Activated gamma-delta T cell treated with Interleukin-2 at 50 U/mL for 16 hours (primary cell): ENCODE measurements around the gene CRTC1.
A peak's percentile ranks its signal among the peaks of the same experiment; 100 is the strongest.

ENCODE experiments used
- DNase-seq: peaks from one replicate; pipeline ENCODE4 v3.0.0-alpha.2; 2020

Gene CRTC1

DNA sequence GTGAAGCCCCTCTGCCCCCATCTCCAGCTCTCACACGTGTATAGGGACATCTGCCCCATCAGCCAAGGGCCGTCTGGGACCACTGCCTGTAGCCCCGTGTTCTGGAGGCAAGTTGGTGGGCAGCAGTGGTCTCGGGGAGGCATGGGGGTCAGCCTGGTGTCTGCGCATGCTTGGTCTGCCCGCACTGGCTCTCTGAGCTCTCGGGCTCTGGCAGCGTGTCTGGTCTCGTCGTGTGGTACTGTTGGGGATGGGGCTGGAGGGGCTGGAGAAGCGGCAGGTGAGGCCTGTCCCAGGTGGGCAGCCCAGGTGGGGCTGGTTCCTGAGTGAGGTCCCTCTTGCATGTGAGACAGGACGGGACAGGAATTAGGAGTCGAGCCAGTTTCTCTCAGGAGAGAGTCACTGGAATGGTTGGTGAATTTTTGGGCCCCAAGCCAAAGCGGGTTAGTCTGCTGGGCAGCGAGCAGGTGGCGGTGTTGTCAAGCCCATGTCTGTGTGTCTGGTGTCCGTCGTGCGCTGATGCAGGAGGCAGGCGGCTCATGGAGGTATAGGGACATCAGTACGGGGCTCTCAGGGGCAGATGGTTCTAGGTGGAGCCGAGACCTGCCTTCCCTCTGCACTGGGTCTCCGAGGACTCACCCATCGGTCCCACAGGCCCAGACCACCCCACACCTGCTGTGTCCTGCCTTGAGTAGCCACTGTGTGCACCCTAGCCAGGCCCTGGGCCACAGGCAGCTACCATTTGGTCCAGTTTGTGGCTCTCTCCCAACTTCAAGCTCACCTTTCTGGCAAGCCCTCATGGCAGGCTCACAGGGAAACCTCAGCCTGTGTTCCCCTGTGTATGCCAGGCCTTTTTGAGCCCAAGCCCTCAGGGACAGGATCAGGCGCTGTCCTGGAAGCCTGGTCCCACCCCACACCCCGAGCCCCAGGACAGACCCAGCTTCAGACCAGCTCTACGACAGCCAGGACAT, 89.4 kb downstream of the CRTC1 start:
- DNase-seq: no peak

DNA sequence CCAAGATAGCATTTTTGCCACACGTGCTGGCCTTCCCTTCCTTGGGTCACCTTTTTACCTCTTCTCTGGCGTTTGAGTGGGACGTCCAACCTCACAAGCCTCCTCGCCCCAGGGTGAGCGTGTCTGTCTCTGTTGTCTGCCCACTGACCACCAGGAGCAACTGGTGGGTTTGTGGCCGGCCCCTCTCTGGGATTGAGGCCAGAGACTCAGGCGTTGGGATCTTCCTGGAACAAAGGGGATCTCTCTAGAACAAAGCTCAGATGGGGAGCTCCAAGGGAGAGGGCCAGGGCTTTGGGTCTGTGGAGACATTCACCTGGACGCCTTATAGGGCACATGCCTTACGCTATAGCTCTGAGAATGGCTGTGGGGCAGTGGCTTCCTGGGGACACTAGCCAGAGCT, 90.2 kb downstream of the CRTC1 start:
- no peak for DNase-seq

DNA sequence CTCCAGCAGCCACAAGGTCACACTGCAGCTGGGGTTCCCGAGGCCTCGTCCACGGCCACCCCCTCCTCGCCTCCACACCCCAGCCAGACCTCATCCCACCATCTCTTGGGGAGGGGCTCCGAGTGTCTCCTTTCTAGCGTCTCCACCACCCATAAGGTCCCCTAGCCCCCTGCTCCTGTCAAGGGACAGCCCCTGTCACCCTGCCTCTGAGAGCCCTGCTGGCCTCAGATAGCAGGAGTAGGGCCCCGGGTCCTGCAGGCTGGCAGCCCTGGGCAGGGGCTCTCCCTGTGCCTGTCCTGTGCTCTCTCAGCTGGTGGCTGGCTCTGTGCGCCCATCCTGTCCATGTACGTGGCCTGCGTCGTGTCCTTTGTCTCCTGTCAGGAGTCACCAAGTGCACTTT, 90.6 kb downstream of the CRTC1 start:
- no peak for DNase-seq

DNA sequence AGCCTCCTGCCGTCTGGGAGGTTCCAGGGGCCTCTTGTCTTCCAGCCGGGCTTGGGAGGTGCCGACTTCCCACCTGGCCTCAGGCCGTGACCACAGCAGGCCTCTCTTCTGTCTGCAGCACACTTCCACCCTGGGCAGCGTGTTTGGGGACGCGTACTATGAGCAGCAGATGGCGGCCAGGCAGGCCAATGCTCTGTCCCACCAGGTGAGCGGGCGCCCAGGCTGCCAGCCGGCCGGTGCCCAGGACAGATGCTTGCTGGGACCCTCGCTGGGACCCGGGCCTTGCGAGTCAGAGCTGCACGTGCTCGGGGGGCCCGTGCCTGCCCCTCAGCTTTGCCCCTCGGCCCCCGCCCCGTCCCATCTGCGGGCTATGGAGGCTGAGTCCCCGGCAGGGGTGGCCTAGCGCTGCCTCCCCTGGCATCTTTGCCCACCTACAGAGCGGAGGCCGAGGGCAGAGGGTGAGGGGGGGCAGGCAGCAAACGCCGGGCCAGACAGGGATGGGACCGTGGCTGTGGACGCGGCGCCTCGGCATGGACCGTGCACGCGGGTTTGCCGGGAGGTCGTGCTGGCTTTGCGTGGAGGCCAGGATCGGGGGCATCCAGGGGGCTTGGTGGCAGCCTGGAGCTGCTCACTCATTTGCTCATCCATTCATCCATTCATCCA, 91.4 kb downstream of the CRTC1 start:
- DNase-seq: no peak

DNA sequence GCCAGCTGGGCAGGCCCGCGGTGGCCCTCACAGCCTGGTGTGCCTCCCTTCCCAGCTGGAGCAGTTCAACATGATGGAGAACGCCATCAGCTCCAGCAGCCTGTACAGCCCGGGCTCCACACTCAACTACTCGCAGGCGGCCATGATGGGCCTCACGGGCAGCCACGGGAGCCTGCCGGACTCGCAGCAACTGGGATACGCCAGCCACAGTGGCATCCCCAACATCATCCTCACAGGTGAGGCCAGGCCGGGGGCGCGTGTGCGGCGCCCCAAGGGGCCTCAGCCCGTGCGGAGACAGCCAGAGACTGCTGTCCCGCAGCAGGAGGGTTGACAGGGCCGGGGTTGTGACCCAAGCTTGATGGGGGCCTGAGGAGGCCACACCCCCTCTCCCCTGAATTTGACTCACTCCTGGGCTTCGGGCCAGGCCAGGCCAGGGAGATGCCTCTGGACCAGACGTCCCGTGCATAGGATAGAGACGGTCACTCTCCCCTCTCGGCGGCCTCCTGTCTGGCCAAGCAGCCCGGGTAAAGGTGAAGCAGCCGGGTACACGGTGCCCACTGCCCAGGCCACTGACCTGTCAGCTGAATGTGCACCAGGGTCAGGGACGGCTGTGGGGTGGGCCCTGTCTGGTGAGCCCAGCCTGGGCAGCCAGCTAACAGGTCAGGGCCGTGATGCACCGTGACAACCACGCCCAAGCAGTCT, 92.3 kb downstream of the CRTC1 start:
- no peak for DNase-seq

DNA sequence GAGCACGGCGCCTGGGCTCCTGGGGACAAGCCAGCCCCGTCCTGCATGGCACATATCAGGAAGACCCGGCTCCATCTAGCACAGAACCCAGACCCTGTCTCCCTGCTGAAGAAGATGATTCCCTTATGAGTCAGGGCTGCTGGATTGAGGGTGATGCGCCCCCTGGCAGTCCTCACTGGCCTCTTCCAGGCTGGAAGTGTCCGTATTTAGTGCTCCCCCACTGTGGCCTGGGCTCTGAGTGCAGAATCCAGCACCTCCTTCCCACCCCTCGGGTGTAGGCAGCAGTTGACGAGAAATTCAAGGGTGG, 92.8 kb downstream of the CRTC1 start:
- no peak for DNase-seq

DNA sequence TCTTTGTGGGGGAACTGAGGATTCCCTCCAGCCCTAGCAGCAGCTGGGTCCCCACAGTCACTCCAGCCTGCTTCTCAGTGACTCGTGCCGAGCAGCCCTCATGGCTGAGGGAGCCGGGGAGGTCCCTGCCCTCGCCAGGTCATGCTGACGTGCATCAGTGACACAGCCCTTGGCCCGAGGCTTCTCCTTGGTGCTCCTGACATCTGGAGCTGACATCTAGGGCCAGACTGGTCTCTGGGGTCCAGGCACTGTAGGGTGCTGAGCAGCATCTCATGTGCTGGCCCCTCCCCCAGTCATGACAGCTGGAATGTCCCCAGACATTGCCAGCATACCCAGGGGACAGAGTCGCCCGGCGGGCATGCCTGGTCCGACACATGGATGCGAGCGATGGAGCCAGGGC, 93.3 kb downstream of the CRTC1 start:
- DNase-seq: no peak

DNA sequence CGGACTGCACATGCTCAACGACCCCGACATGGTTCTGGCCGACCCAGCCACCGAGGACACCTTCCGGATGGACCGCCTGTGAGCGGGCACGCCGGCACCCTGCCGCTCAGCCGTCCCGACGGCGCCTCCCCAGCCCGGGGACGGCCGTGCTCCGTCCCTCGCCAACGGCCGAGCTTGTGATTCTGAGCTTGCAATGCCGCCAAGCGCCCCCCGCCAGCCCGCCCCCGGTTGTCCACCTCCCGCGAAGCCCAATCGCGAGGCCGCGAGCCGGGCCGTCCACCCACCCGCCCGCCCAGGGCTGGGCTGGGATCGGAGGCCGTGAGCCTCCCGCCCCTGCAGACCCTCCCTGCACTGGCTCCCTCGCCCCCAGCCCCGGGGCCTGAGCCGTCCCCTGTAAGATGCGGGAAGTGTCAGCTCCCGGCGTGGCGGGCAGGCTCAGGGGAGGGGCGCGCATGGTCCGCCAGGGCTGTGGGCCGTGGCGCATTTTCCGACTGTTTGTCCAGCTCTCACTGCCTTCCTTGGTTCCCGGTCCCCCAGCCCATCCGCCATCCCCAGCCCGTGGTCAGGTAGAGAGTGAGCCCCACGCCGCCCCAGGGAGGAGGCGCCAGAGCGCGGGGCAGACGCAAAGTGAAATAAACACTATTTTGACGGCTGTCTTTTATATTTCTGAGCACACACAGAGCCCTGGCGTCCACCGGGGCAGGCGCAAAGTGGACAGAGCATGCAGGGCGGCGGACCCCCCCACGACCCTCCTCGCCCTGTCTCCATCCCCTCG, 94.0 kb downstream of the CRTC1 start:
- no peak for DNase-seq

DNA sequence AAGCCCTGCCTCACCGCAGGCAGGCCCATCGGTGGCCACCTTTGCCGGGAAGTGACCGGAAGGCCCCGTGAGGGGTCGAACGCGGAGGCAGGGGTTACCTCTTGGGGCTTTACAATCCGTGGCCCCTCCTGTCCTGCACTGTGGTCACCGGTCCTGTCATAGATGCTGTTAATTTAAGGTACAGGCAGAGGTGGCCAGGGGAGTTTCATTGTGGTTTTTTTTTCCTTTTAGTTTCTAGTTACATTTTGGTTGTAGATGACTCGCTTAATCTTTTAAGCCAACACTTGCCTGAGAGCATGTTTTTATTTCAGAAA, 94.6 kb downstream of the CRTC1 start:
- no peak for DNase-seq

DNA sequence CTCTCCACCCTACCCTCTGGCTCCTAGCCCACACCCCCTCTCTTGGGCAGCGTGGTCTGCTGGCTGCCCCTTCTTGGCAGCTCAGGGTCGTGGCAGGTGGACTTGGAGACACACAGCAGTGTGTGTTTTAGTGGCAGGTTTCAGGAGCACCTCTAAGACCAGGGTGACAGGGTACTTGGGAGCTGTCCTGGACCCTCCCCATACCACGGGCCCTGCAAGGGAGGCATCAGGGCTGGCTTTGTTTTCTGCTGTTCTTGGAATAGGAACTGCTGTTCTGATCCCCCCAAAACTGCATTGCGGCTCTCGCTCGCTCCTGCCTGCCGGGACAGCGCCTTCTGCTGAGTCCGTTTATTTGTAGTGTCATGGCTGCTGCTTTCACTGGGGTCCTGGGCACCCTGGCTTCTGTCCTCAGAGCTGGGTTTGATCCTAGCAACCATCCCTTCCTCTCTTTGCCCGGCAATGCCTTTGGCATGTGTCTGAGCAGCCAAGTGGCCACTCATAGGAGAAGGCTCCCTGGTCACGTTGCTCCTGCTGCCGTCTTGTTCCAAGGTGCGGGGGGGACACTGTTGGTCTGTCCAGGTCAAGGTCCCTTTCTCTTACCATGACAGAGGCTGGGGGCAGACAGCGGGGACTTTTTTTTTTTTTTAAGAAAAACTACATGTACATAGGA, 95.5 kb downstream of the CRTC1 start:
- DNase-seq: no peak

DNA sequence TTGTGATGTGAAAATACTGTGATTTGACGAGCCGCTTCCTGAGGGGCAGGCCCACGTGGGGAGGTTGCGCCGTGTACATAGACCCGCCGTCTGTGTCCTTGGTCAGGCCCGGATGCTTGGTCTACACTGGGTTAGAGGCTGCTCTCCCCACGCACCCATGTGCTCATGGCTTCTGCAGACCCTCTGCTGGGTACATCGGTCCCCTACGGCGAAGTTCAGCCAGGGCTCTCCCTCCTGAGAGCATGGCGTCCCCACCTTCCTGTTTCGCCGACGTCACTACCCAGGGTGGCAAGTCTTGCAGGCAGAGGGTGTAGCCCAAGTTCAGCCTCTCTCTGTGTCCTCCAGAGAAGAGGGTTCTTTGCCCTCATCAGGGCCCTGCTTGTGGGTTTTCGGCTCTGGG, 96.6 kb downstream of the CRTC1 start:
- no peak for DNase-seq

DNA sequence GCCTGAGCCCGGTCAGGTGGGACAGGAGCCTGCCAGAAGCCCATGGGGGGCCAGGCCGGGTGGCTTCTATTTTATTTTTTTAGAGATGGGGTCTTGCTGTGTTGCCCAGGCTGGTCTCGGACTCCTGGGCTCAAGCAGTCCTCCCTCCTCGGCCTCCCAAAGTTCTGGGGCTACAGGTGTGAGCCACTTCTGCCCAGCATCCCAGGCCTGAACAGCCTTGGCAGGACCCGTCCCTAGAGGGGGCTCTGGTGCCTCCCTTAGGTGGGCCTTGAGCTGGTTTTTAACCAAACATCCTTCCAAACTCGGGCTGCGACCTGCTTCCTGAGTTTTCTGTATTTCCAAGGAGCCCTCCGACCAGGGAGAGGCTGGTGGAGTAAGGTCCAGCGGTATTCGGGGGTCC, 97.2 kb downstream of the CRTC1 start:
- no peak for DNase-seq

DNA sequence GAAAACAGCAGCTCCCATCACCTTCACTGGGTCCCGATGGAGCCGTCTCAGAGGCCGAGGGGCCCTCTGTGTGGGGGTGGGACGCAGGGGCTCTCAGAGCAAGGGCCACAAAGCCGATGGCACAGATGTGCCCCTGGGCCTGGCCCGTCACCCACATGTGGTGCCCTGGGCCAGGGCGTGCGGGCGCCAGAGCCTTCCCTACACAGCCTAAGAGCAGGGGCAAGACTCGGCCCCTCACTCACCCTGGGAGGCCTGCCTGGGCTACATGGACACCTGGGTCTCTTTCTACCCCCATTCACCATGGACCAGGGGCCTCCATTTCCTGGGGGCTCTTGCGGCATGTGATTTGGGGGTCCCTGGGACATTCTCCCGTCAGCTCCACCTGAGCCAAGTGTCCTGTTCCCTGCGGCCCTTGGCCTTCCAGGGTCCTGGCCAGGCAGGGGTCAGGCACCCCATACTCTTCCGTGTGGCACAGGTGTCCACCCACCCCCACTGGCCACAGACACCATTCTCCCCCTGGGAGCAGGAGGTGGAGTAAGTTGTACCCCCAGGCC, 97.6 kb downstream of the CRTC1 start:
- no peak for DNase-seq

DNA sequence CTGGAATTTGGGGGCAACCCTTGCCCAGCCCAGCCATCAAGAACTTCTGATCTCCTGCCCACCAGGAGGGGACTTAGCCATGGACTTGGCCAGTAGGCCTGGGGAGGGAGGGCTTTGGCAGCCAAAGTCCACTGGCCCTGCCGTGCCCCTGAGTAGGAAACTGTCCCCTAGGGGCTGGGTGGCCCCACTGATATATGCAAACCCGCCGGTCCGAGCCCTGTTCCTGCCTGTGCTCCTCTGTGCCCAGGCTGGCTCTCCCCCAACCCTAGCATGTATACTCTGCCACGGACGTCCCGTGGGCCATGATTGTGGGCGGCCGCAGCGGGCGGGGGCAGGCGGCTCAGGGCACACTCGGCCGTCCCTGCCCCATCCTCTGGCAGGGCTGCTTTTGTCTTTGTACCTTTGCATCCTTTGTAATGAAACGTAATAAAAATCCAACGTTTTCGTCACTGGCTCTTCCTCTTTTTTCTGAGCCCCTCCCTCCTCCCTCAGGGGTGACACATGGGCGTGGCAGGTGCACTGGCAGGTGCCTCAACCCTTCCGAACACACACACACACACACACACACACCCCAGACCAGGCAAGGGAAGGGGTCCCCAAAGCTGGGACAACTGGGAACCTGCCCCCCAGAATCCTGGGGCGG, 98.5 kb downstream of the CRTC1 start:
- no peak for DNase-seq

DNA sequence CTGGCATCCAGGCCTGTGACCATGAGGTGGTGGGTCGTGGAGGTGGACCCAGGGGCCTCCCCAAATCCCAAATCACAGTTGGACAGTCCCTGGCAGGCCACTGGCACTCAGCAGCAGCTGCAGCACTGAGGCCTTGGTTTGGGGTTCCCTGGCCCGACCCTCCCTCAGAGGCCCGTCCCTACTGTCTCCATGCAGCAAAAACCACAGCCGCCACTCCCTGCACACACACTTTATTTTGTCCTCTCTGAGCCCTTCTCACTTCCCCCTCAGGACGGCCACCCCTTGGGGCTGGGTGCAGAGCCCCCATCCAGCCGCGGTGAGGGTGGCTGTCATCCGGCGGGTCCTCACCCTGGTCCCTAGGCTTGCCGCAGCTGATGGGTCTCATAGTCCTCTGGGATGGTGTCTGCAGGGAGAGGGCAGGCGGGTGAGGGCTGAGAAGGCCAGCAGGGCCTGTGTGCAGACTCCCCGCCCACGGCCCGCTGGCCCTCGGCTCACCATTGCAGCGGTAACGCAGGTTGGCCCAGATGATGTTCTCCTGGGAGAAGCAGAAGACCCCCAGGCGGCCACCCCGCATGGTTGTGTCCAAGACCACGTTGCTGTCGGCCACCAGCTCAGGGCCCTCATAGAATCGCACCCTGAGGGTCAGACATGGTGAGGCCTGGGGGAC, 99.2 kb downstream of the CRTC1 start:
- no peak for DNase-seq

DNA sequence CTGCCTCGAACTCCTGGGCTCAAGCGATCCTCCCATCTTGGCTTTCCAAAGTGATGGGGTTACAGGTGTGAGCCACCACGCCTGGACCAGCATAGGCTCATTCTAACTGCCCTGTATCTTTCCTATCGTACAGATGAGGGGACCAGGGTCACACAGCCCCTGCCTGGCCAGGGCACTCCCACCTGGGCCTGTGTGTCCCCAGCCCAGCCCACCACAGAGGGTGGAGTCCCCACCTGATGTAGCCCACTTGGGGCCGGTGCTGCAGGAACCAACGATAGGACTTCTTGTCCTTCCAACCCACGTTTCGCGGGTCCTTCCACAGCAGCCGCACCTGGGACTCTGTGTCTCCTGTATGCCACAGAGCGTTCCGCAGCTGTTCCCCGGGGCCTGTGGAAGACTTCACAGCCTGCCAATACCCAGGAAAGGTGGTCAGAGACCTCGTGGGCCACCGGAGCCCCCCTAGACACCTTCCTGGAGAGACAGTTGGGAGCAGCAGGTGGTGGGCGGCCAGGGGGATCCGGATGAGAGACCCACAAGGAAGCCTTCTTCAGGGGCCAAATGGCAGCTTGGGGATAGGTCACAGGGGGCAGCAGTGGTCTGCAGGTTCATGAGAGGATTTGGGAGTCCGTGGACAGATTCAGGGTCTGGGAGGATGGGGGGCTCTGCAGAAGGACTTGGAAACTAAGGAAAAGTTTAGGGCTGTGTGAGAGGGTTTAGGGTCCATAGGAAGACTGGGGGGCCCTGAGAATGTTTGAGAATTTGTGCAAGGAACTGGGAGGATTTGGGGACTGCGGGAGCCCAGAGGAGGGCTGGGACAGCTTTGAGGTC, 100.7 kb downstream of the CRTC1 start:
- no peak for DNase-seq

DNA sequence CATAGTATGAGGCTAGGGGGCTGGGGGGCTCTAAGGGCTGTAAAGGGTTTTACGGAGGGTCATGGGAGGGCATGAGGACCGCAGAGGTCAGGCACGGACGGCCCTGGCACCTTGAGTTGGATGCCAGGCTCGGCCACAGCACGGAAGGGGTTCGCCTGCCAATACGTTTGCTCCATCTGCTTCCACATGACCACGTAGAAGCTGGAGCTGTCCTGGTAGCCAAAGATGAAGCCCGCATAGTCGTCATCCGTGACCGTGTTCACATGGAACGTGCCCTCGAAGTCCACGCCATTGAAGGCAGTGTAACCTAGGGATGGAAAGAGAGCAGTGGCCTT, 101.3 kb downstream of the CRTC1 start:
- no peak for DNase-seq

DNA sequence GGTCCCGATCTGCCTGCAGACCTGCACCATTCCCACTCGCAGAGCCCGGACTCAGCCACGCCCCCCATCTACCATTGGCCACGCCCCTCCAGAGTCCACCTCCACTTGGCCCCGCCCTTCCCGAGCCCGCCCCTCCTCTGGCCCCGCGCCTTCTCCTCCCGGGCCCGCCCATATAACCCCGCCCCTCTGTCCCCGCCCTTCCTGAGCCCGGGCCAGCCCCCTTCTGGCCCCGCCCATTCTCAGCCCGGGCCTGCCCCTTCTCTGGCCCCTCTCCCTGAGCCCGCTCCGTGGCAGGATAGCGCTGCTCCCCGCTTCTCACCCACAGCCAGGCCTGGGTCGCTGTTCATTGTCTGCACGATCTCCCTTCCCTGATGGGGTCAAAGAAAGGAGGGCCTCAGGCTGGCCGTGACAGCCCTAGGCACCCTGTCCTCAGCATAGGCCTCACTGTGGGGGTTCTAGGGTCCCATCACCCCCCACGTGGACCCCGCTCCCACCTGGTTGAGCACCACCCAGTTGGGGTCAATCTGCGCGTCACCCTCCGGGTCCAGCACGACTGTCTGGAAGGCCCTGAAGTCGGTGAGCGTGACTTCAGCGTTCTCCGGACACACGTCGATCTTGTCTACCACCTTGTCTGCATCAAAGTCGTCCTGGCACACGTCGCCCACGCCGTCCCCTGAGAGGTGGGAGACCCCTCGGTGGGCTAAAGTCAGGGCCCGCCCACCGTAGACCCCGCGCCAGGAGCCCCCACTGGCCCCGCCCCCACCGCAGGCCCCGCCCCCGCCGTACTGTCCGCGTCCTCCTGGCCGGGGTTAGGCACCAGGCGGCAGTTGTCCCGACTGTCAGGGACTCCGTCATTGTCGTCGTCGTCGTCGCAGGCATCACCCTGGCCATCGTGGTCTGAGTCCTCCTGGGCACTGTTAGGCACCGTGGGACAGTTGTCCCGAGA, 102.0 kb downstream of the CRTC1 start:
- peak; percentile 44 for DNase-seq
